HFF-Myc (cell line): Measurements from ENCODE around the gene CMIP.

Experiments used
- DNase-seq: peaks from one replicate; pipeline ENCODE4 v3.0.0-alpha.2; 2011; ENCODE audit warnings: low read depth; ENCODE audit errors: extremely low read depth
- H3K4me3 ChIP-seq: replicated peaks from 2 replicates; pipeline ENCODE4 v1.5.1; 2011; ENCODE audit warnings: low read depth, mild to moderate bottlenecking, control low read depth, low read length
- TF ChIP-seq, protein P1 (sequence below): IDR thresholded peaks from 2 replicates; pipeline ENCODE4 v1.5.1; 2012; ENCODE audit warnings: mild to moderate bottlenecking, low read depth, low read length, control low read depth; ENCODE audit errors: missing control alignments

CMIP gene

DNA sequence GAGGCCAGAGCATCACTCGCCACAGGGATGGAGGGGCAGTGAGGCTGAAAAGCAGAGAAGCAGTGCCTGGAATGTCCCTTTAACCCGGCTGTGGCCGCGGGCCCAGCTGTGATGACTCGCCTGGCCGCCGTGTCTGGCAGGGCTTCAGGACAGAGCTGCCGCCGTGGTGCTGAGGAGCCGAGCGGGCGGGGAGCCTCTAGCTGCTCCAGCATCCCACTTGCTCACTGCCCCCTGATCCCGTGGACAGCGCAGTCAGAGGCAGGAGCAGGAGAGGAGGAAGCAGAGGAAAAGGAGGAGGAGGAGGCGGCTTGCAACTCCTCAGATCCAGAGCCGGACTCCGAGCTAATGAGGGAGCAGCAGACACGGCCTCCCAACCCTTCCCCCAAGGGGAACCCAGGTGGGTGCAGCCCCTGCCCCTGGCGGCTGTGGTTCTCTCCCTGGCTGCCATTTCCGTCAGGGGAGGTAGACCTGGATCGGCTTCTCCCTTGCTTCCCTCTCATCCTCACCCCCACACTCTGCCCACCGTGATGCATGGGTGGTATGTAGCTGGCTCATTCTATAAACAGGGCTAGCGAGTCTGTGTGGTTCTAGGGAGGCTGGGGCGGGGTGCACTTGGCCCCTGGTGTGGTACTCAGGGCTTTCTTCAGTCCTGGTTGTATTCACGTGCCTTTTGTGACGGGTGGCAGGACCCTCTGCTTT, 165.7 kb downstream of the CMIP start:
- no peak for DNase-seq
- H3K4me3 ChIP-seq = no peak overlapping the region
- TF ChIP-seq, protein P1, sequence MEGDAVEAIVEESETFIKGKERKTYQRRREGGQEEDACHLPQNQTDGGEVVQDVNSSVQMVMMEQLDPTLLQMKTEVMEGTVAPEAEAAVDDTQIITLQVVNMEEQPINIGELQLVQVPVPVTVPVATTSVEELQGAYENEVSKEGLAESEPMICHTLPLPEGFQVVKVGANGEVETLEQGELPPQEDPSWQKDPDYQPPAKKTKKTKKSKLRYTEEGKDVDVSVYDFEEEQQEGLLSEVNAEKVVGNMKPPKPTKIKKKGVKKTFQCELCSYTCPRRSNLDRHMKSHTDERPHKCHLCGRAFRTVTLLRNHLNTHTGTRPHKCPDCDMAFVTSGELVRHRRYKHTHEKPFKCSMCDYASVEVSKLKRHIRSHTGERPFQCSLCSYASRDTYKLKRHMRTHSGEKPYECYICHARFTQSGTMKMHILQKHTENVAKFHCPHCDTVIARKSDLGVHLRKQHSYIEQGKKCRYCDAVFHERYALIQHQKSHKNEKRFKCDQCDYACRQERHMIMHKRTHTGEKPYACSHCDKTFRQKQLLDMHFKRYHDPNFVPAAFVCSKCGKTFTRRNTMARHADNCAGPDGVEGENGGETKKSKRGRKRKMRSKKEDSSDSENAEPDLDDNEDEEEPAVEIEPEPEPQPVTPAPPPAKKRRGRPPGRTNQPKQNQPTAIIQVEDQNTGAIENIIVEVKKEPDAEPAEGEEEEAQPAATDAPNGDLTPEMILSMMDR = no peak

DNA sequence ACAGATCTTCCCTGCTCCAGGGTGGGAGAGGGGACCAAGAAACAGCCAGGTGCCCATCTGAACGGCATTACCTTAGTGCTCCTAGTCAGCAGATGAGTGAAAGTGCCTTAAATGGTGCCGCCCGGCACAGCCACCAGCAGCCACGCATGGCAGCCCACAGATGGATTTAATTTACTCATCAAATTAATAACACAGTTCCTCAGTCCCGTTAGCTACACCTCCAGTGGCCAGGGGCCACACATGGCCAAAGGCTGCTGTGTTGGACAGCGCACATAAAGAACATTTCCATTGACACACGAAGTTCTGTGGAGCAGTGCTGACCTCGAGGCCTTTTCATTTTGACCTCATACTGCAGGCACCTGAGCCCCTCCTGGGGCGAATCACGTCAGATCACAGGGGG, 166.3 kb downstream of the CMIP start:
- no peak for DNase-seq
- TF ChIP-seq, protein P1 = no peak
- H3K4me3 ChIP-seq = no peak overlapping the region

DNA sequence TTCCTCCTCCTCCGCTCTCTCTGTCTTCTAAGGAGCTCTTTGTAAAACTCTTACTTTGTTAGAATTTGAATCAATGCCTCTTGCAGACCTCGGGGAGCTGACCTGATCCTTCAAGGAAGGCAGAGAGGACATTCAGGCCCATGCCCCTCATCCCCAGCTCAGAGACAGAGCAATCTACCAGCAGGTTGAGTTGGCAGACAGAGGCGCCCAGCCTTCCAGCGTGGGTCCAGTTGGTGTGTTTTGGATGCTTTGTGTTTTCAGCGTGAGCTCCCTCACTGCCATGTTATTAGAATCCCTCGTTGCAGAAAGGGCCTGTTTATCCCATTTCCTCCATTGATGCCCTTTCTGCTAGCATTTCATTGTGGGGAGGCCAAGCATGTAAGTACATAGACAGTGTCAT, 167.1 kb downstream of the CMIP start:
- no peak for DNase-seq
- TF ChIP-seq, protein P1 = no peak
- no peak overlapping the region for H3K4me3 ChIP-seq

DNA sequence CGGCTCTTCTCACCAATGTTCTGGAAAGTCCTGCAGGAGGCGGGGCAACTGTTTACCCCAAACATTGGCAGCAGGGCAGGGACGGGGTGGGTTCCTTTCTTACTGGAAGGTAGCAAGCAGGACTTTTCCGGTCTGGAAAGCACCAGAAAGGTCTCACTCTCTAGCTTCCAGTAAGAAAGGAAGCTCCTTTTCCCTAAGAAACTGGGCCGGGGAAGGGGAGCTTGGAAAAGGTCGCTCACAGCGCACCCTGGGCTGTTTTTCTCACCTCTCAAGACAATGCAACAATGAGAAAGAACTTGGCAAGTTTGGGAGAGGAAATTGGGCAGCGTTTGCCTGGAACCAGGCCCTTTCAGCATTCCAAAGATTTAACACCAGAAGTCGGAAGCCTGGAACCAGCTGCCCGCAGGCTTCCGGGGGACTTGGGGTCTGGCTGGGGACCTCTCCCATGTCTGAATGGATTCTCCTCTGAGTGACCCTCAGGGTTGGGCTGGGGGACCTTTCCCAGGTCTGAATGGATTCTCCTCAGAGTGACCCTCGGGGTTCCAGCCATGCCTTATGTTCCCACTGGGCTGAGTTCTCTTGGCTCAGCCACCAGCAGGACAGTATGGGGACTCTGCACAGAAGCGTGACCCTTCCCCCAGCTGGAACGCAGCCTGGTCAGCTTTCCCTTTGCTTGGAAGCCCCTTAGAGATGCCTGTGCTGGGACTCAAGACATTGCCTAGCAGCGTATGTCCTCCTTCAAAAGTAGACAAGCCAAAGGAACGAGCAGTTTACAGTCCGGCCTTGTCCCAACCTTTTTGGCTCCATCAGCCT, 167.9 kb downstream of the CMIP start:
- no peak for DNase-seq
- TF ChIP-seq, protein P1 = no peak
- H3K4me3 ChIP-seq = no peak overlapping the region

DNA sequence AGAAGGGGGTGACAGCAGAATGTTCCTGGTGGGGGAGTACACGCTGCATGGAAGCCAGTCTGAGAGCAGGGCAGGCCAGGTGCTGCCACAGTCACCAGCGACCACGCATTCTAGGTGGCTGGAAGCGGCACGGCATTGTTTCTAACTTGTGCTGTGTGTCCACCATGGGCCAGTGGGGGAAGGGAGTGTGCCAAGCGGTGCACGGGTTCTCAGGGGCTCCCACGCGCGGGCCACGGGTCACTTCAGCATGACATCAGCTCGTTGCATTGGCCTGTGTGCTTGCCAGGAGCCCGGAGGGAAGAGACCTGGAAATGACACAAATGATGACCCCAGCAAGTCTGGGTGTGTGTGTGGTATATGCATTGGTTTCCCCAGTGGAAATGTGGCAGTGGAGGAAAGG, 169.6 kb downstream of the CMIP start:
- no peak overlapping the region for H3K4me3 ChIP-seq
- TF ChIP-seq, protein P1 = no peak
- DNase-seq = no peak

DNA sequence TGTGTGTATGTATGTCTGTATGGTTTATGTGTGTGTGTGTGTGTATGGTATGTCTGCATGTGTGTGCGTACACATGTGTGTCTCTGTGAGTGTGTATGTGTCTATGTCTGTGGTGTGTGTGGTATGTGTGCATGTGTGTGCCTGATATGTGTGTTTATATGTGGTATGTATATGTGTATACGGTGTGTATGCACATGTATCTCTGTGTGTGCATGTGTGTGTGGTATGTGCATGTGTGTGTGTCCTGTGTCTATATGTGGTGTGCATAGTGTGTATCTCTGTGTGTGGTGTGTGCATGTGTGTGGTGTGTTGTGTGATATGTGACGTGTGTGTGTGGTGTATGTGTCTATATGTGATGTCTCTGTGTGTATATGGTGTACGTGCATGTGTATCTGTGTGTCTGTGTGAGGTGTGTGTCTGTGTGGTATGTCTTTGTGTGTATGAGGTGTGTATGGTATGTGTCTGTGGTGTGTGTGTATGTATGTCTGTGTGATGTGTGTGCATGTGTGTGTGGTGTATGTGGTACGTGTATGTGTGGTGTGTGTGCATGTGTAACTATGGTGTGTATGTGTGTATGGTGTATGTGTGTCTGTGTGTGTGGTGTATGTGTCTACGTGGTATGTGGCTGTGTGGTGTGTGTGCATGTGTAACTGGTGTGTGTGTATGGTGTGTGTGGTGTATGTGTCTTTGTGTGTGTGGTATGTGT, 170.2 kb downstream of the CMIP start:
- no peak overlapping the region for H3K4me3 ChIP-seq
- no peak for DNase-seq
- TF ChIP-seq, protein P1 = no peak
